ENCODE data around the gene NXPH2.
"Not testable (repeated sequence)": the region's sequence is repeated elsewhere in the genome, so short reads cannot be mapped to it uniquely, and the experiment has no call there.

Gene NXPH2

GRCh38 chr2:138757384-138757783, 22.8 kb downstream of the NXPH2 start:
- DNase-seq (ENCODE audit: low spot score): no peak

GRCh38 chr2:138752197-138752956, 27.8 kb downstream of the NXPH2 start:
- DNase-seq (ENCODE audit: low spot score): no peak

GRCh38 chr2:138744713-138745112, 35.5 kb downstream of the NXPH2 start:
- no peak for DNase-seq (ENCODE audit: low spot score)

GRCh38 chr2:138742441-138743057, 37.6 kb downstream of the NXPH2 start:
- DNase-seq (ENCODE audit: low spot score): no peak

- DNase-seq (ENCODE audit: low spot score): no peak
Observed at GRCh38 chr2:138741851-138742250, 38.3 kb downstream of the NXPH2 start.

- DNase-seq (ENCODE audit: low spot score): not testable (repeated sequence)
Observed at GRCh38 chr2:138737009-138737554, 43.1 kb downstream of the NXPH2 start.

GRCh38 chr2:138732651-138733050, 47.5 kb downstream of the NXPH2 start:
- DNase-seq (ENCODE audit: low spot score): no peak

GRCh38 chr2:138730497-138731030, 49.6 kb downstream of the NXPH2 start:
- no peak for DNase-seq (ENCODE audit: low spot score)

GRCh38 chr2:138727956-138728355, 52.2 kb downstream of the NXPH2 start:
- no peak for DNase-seq (ENCODE audit: low spot score)

GRCh38 chr2:138726681-138727080, 53.5 kb downstream of the NXPH2 start:
- DNase-seq (ENCODE audit: low spot score): no peak

GRCh38 chr2:138724729-138725459, 55.3 kb downstream of the NXPH2 start:
- DNase-seq (ENCODE audit: low spot score): no peak

GRCh38 chr2:138724327-138724726, 55.9 kb downstream of the NXPH2 start:
- DNase-seq (ENCODE audit: low spot score): peak; percentile 50

GRCh38 chr2:138723196-138723987, 56.8 kb downstream of the NXPH2 start:
- no peak for DNase-seq (ENCODE audit: low spot score)

GRCh38 chr2:138722316-138722715, 57.9 kb downstream of the NXPH2 start:
- DNase-seq (ENCODE audit: low spot score): no peak

GRCh38 chr2:138720035-138720838, 60.0 kb downstream of the NXPH2 start:
- DNase-seq (ENCODE audit: low spot score): no peak

GRCh38 chr2:138718405-138718804, 61.8 kb downstream of the NXPH2 start:
- no peak for DNase-seq (ENCODE audit: low spot score)

- DNase-seq (ENCODE audit: low spot score): no peak
Observed at GRCh38 chr2:138716183-138716582, 64.0 kb downstream of the NXPH2 start.

- no peak for DNase-seq (ENCODE audit: low spot score)
Observed at GRCh38 chr2:138713504-138713903, 66.7 kb downstream of the NXPH2 start.

- no peak for DNase-seq (ENCODE audit: low spot score)
Observed at GRCh38 chr2:138713069-138713496, 67.1 kb downstream of the NXPH2 start.

GRCh38 chr2:138712212-138712979, 67.8 kb downstream of the NXPH2 start:
- DNase-seq (ENCODE audit: low spot score): no peak
